HG03469 (cell line): Measurements from ENCODE around the gene COL26A1.

Experiments used
- ATAC-seq: cut with Tn5 transposase; IDR thresholded peaks from one replicate; pipeline ENCODE4 v1.9.1; 2021; ENCODE audit warnings: mild to moderate bottlenecking, moderate library complexity, moderate number of reproducible peaks; ENCODE audit not compliant: unreplicated experiment

Gene COL26A1

GRCh38 chr7:101531726-101532357 is 169.2 kb downstream of the COL26A1 start:
- ATAC-seq = no peak

- no peak for ATAC-seq
Observed at GRCh38 chr7:101532400-101533102, 169.9 kb downstream of the COL26A1 start.

GRCh38 chr7:101533103-101533465 is 170.4 kb downstream of the COL26A1 start:
- ATAC-seq = no peak

GRCh38 chr7:101534015-101534803 is 171.5 kb downstream of the COL26A1 start:
- ATAC-seq = no peak

DNA sequence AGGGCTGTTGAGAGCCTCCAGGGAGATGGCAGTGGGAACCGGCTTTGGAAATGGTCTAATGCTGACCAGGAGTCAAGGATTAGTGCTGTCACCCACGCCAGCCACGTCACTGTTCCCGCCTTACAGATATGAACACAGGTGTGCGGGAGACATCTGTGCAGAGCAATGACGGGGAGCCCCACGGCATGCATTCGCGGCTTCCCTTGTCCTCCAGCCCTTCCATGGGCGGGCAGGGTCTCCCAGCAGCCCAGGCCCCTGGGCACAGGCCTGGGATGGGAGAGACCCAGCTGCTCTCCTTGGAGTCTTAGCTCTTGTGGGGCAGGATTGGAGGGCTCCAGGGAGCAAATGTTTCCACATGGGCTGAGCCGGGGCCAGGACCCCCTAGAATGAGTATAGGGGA is 172.2 kb downstream of the COL26A1 start:
- ATAC-seq = no peak

DNA sequence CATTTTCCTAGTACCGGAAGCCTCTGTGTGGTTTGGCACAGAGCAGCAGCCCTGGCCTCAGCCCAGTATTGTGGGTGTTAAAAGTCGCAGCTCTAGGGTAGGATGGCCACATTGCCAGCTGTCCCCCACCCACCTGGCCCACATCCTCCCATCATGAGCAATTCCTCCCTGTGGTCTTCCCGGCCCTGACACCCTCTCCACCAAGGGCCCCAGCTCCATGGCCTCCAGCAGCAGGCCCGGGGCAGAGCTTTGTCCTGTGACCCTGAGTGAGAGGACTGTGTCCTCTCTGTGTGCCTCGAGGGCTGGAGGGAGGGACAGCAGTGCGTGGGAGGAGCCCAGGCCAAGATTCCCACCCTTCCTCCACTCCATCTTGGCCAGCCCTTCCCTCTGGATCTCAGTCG is 172.7 kb downstream of the COL26A1 start:
- ATAC-seq = no peak

DNA sequence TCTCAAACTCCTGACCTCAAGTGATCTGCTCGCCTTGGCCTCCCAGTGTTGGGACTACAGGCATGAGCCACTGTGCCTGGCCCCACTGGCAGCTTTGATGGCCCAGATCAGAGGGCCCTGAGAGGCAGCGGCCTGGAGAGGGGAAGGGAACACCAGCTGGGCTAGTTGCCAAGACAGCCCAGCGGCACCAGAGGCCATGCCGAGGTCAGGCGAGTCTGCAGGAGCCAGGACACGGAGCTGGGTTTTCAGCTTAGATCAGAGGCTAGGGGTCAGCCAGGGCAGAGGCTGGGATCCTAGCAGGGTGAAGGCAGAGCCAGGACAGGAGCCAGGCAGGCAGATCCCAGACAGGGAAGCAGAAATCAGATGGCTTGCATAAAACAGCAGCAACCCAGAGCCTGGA is 173.6 kb downstream of the COL26A1 start:
- no peak for ATAC-seq

- no peak for ATAC-seq
Observed at GRCh38 chr7:101536668-101537067, 174.0 kb downstream of the COL26A1 start.

DNA sequence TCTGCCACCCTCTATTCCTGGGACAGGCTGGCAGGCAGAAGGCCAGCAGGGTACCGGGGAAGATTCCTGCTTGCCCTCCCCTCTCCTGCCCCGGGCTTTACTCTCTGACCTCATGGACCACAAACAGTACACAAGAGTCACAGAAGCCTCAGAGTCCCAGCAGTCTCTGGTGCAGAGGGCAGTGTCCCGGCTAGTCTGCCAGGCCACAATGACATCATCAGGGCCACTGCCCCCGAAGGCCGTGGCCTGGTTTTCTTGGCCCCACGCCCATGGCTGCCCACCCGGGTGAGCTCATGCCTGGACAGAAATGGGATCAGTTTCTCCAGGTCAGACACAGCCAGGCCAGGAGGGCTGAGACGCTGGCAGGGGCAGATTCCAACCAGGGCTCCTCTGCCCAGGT is 174.5 kb downstream of the COL26A1 start:
- ATAC-seq = no peak

GRCh38 chr7:101537935-101538595 is 175.4 kb downstream of the COL26A1 start:
- ATAC-seq = no peak

DNA sequence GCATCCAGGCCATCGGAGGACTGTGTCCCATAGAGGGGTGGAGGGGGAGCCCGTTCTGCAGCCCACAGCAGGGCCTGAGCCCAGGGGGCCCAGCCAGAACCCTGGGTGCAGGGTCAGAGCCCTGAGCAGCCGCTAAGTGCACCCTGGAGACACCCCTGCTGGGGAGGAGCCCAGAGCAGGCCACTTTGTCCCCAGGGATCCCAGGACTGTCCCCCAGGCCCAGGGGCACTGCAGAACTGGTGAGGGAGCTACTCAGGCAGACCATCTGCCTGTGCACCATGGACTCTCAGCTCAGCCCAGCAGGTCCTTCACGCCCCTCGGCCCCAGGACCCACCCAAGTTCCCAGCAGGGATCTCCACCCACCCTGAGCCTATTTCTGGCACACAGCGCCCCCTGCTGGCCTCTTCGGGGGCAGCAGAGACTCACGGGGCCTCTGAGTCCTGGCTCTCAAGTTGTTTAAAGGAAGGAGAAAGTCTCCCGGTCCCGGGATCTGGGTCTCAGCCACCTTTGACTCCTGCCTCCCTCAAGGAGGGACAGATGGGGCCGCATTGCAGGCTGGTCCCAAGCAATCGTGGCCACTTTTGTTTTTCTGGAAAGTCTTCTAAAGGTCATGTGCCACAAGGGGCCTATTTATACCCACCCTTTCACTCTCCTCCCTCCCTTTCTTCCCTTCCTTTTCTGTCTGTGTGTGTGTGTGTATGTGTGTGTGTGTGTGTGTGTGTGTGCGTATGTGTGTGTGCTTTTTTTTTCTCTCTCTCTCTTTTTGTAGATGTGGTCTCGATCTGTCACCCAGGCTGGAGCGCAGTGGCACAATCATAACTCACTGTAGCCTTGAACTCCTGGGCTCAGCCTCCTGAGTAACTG is 176.2 kb downstream of the COL26A1 start:
- ATAC-seq = no peak

- ATAC-seq = no peak
Observed at GRCh38 chr7:101539784-101540183, 177.1 kb downstream of the COL26A1 start.

DNA sequence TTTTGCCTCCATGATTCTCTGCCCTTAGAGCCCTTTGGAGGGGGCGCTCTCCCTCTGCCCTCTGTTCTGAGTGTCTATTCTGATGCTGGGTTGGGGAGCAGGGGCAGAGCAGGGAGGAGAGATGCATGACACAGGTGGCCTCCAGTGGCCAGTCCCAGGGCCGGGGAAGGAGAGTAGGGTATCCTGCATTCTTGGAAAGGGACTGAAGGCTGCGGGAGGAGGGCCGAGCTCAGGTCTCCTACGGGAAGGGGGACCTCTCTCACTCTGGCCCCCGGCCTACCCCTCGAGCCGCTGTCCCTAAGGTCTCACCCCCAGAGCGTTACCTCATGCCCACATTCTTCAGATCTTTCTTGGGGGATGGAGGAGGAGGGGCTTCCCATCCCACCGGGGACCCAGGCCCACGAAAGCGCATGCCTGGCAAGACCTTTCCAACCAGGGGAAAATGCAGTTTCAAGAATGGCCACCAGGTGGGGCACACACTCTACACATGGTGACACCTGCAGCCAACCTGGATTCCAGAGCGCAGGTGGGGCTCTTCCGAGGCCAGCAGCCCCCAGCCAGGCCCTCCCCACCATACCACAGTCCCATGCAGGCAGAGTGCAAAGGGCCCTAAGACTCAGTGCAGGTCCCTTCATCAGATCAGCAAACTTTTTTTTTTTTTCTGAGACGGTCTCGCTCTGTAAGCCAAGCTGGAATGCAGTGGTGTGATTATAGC is 180.0 kb downstream of the COL26A1 start:
- no peak for ATAC-seq

- ATAC-seq = no peak
Observed at GRCh38 chr7:101543242-101543766, 180.6 kb downstream of the COL26A1 start.

GRCh38 chr7:101543846-101544245 is 181.2 kb downstream of the COL26A1 start:
- ATAC-seq = no peak

GRCh38 chr7:101545441-101546190 is 182.9 kb downstream of the COL26A1 start:
- no peak for ATAC-seq

DNA sequence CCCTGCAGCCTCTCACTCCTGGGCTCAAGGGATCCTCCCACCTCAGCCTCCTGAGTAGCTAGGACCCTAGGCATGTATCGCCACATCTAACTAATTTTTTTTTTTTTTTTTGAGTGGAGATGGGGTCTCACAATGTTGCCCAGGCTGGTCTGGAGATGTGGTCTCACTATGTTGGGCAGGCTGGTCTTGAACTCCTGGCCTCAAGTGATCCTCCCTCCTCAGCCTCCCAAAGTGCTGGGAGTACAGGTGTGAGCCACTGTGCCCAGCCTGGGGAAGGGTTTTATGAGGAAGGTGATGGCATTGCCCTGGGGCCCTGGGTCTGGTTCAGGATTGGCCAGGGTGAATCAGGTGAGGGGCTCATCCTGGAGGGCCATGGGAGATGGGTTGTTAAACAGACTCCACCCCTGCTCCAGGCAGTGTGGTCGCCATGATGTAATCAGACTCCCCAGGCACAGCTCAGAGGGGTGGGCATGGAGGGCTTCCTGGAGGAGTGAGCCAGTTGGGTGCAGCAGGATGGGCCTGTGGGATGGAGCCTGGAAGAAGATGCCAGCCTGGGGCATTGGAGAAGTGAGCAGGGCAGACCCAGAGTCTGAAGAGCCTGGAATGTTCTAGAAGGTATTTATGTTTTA is 183.7 kb downstream of the COL26A1 start:
- ATAC-seq = no peak
